Stimulated activated naive CD4-positive, alpha-beta T cell (primary cell): ENCODE measurements around the gene PURB.
"Not testable (repeated sequence)": the region's sequence is repeated elsewhere in the genome, so short reads cannot be mapped to it uniquely, and the experiment has no call there.

ENCODE experiments used
- DNase-seq, 6 experiments: peaks; one replicate each; lab custom pipeline; 2025; lab: John Stamatoyannopoulos, UW

PURB gene

DNA sequence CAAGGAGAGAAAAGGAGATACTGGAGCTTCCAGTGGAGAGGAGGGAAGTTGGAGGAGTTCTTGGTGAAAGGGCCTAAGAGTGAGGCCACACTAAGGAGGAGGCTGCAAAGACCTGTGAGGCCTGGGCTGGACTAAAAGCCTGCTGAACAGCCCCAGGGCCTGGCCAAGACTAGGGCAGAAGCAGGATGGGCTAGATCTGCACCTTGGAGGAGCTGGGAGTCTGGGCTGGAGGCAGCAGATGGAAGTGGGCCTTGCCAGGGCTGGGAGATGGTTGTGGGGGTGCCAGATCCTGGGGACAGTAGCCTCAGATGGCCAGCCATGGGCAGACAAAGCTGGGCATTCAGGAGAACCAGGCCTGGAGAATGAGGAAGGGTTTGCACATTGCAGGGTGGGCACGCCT lies 6.5 kb upstream of the PURB start:
- DNase-seq: no peak

DNA sequence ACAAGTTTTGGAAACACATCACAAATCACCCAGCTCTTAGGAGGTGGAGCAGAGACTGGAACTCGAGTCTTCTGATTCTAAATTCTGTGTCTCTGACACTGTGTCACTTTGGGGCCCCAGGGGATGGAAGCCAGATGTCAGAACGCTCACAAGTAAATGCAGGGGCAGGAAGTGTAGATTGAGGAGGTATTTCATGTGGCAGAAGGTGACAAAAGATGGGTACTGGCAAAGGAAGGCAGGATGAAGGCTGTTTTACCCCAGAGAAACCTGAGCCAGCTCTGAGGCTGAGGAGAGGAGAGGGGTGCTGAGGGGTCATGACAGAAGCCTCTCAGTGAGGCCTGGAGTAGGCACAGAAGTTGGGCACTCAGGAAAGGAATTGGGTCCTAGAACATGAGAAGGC lies 6.0 kb upstream of the PURB start:
- DNase-seq: peak in 3 of 6 experiments; percentile 28 to 57 (median 56)

DNA sequence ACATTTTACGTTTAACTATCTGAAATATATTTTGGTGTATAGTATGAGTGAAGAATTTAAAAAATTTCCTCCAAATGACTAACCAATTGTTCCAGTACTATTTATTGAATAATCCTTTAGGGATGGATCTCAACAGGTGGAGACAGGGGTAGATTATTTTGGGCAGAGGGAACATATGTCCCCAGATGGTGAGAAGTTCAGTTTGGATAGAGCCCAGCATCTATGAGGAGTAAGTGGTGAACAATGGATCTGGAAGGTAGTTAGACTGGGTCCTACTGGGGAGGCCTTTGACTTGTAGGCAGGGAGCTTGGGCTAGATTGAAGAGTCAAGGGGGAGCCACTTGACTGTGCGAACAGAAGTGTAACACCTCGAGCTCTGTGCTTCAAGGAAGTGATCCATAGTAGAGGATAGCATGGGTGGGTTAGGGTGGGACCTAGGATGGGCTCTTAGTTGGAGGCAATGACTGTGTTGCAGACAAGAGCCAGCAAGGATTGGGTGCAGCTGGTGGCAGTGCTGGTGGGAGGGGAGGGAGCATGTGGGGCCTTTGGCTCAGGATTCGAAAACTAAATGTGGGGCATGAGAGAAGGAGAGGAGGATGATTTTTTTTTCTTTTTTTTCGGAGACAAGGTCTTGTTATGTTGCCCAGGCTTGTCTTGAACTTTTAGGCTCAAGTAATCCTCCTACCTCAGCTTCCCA lies 3.9 kb upstream of the PURB start:
- no peak for DNase-seq

DNA sequence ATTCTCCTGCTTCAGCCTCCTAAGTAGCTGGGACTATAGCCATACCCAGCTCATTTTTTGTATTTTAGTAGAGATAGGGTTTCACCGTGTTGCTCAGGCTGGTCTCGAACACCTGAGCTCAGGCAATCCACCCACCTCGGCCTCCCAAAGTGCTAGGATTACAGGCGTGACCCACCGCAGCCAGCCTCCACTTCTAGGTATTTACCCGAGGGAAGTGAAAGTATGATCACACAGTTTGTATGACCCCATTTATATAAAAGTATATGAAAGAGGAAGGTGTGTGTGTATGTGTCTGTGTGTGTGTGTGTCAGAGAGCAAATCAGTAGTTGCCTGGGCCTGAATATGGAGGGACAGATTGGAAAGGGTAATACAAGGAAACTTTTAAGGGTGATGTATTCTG lies 2.0 kb upstream of the PURB start:
- no peak for DNase-seq

DNA sequence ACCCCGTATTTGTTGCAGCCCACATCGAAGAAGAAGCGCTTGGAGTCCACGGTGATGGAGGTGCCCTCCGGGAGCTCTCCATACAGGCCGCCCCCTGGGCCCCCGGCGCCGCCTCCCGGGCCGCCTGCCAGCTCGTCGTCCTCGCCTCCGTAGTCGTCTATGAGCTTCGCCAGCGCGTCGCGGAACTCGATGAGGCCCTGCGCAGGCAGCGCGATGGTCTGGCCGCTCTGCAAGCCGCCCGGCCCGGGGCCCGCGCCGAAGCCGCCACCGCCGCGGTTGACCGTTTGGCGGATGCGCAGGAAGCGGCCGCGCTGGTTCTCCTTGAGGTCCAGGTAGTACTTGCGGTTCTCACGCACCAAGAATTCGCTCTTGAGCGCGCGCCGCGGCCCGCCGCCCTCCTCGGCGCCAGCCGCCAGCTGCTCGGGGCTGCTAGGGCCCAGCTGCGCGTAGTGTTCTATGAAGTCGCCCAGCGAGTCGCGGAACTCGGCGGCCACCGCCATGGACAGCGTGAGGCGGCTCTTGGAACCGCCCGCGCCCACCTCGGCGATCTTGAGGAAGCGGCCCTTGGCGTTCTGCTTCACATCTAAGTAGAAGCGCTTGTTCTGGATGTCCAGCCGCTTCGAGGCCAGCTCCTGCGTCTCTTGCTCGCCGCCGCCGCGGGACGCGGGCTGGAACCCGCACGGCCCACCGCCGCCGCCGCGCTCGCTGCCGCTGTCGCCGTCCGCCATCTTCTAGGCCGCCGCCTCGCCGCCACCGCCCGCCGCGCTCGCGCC lies 523 bp downstream of the PURB start:
- peak; percentile 39 to 76 (median 49) for DNase-seq

DNA sequence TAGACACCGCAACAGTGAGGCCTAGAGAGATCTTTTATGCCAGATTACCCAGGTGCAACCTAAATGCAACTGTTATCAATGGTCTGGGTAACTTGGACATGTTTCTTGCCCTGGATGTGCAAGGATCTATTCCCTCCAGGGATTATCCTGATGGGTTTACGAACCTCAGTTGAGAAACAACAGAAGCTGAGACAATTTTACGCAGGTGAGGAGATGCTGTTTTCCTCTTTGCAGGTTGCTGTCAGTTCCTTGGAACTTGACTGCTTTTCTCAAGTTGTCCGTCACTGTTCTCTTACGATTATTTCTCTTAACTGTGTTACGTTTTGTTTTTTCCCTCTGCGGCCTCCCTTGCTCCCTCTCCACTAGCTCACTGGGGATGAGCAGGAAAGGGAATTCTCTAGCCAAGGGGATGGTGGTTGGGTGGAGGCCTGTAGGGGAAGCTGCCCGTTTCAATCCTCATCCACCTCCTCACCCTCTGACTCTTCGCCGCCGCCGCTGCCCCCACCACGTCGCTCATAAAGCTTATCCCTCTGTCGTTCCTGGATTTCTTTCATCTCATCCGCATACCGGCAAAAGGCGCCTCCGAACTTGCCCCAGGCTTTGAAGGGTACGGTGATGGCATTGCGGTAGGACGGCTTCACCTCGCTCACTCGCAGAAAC lies 1.2 kb downstream of the PURB start:
- DNase-seq: peak in 1 of 6 experiments; percentile 3

DNA sequence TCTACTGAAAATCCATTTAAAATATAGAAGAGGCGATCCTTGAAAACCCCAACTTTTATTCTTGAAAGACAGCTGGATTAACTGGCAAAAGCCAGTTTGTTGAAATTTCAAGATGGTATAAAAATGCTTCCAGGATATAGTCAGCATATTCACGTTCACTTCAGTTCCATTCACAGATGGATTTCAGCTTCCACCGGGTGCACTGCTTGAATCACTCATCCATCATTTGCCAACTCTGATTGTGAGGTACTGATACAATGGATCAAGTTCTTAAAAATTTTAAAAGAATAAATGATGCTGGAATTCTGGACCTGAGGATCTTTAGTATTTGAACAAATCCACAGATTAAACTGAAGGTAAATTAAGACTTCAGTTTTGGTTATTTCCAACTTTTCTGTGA lies 2.4 kb downstream of the PURB start:
- DNase-seq: no peak

DNA sequence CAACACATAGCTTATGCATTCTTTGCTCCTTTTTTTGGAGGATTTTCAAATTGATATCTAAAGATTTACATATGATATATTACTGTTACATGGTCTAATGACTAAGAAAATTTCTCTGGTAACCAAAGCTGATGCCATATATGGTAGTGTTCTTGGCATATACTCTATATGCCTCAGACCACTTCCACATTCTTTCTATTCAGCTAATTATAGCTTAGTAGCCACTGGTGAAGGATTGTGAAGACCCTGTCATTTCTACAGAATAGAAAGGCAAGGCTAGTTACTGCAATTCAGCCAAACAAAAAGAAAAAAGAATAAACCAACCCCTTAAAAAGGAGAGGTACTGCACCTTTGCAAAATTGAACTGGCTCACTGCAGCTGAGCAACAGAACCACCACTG lies 3.7 kb downstream of the PURB start:
- no peak for DNase-seq

DNA sequence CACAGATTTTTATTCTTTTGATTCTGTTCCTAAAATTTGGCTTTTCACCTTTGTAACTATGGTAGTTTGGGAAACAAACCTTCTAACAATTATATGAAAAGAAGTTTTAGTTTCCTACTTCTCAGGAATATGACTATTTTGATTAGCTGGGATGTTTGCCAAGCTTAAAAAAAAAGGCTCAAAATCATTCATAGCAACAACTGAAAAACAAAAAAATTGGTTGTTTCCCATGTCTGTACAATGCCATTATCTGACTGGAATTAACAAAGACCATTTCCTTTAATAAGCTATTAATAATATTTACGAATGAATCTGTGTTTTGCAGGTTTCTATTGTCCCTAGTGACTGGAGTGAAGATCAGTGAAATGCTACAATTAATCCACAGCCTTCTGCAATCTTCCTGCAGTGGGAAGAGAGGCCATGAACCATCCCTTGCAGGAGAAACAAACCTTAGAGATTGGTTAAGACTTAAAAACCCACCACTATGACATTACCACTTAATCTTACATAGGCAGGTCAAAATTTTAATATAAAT lies 4.2 kb downstream of the PURB start:
- DNase-seq: no peak

DNA sequence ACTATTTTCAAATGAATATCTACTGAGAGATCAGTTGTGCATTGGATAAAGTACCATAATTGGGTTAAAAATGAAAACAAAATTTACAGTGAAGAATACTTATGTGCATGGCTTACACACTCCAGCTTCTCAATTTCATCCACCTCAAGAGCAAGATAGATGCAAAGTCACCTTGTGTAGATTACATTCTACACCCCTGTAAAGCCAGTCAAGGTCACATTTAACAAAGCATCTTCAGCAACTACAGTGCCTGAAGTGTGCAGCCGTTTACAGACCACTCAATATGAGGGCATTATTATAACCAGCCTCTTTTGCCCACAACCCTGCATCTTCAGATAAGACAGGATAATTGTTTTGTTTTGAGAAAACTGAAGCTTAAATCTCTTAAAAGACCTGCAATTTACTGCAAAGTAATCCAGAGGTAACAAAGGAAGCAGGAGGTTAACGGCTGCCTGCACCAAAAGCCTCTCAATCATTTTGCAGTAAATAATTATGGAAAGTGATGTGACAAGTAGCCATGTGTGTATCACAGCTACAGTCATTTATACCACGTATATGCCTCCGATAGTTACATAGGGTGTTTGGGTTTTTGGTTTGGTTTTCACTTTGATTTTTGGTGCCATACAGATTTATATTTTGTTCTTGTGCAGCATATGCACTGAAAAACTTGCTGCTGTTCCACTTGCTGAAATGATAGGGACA lies 4.9 kb downstream of the PURB start:
- no peak for DNase-seq

DNA sequence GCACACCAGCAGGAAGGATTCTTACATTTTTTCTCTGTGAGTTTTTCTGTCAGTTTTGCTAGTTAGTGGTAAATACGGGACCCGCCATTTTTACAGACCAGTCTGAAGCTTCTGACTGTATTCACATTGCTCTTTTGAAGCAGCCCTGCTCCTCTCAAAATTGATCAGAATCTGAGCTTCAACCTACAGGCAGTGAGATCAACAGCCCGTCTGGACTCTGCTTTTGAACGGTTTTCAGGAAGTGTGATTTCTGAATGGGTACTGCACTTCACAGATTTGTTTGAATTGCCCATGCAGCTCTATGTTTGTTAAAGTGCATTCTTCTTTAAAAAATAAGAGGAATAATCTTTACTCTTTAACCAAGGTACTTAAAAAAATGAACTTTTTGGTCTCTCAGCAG lies 8.9 kb downstream of the PURB start:
- DNase-seq: no peak

DNA sequence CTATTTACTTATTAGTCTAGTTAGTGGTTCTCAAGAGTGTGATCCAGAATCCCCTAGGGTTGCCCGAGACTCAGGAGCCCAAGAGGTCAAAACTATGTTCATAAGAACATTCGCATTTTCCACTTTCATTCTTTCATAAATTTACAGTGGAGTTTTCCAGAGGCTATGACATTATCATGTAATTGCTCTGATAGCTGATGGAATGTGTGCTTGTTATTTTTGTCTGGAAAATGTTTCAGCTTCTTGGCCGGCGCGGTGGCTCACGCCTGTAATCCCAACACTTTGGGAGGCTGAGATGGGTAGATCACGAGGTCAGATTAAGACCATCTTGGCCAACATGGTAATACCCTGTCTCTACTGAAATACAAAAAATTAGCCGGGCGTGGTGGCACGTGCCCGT lies 10.1 kb downstream of the PURB start:
- DNase-seq: no peak

DNA sequence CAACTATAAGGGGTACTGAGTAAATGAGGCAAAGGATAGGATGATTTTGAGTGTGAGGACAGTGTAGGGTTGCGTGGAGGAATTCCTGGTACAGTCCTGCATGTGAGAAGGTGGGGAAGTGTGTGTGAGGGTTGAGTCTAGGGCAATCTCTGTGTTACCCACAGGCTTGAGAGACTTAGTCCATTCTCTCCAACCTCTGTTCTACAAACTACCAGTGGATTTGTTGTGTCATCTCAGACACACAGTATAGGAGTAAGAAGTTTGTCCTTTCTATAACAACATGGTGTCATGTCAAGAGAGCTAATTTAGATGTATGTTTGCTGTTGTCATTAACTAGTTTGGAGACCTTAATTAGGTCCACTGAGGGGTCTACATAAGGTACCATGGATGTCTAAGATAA lies 12.5 kb downstream of the PURB start:
- no peak for DNase-seq

DNA sequence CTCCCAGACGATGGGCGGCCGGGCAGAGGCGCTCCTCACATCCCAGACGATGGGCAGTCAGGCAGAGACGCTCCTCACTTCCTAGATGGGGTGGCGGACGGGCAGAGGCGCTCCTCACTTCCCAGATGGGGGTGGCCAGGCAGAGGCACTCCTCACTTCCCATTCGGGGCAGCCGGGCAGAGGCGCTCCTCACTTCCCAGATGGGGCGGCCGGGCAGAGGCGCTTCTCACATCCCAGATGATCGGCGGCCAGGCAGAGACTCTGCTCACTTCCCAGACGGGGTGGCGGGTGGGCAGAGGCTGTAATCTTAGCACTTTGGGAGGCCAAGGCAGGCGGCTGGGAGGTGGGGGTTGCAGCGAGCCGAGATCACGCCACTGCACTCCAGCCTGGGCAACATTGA lies 13.4 kb downstream of the PURB start:
- DNase-seq: not testable (repeated sequence)

DNA sequence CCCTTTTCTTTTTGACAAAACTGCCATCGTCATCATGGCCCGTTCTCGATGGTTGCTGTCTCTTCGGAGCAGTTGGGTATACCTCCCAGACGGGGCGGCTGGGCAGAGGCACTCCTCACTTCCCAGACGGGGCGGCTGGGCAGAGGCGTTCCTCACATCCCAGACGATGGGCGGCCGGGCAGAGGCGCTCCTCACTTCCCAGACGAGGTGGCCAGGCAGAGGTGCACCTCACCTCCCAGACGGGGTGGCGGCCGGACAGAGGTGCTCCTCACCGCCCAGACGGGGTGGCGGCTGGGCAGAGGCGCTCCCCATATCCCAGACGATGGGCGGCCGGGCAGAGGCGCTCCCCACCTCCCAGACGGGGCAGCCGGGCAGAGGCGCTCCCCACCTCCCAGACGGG lies 14.6 kb downstream of the PURB start:
- DNase-seq: not testable (repeated sequence)

DNA sequence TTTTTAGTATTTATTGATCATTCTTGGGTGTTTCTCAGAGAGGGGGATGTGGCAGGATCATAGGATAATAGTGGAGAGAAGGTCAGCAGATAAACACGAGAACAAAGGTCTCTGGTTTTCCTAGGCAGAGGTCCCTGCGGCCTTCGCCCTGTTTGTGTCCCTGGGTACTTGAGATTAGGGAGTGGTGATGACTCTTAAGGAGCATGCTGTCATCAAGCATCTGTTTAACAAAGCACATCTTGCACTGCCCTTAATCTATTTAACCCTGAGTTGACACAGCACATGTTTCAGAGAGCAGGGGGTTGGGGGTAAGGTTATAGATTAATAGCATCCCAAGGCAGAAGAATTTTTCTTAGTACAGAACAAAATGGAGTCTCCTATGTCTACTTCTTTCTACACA lies 15.0 kb downstream of the PURB start:
- not testable (repeated sequence) for DNase-seq

DNA sequence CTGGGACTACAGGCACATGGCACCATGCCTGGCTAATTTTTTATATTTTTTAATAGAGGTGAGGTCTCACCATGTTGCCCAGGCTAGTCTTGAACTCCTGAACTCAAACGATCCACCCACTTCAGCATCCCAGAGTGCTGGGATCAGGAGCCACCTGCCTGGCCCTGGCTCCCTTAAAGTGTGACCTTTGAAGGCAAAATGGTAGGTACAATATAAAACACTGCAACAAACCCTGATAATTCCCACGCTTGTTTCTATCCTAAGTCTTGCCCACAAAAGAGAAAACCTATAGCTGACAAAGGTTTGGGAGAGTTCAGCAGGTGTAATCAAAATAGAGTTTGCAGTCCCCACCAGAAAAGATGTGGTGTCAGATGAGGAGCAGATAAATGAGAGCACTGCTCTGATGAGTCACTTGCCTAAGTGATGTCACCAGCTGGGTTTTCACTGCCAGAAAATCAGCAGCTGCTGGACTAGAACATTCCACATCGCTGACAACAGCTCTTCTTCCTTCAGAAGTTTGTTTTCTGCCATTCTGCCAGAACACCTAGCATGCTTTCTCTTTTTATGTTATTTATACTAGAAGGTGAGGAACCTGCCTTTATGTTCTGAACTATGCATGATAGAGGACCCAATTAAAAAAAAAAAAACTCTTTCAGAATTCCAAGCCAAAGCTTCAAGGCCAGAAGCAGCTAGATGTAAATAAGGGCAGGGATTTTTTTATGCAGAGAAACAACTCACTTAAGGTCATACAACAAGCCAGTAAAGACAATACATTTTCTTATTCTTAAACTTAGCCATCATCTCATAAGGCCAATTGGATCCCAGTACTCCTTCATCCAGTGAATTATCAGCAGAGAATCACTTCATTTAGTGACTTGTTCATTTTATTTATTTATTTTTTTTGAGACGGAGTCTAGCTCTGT lies 18.0 kb downstream of the PURB start:
- DNase-seq: no peak

DNA sequence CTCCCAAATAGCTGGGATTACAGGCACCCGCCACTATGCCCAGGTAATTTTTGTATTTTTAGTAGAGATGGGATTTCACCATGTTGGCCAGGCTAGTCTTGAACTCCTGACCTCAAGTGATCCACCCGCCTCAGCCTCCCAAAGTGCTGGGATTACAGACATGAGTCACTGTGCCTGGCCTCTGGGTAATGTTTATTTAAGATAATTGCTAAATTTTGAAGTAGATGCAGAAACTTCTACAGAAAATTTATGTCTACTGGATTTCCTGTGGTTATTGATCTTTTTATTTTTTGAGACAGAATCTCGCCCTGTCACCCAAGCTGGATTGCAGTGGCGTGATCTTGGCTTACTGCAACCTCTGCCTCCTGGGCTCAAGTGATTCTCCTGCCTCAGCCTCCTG lies 23.4 kb downstream of the PURB start:
- DNase-seq: not testable (repeated sequence)

DNA sequence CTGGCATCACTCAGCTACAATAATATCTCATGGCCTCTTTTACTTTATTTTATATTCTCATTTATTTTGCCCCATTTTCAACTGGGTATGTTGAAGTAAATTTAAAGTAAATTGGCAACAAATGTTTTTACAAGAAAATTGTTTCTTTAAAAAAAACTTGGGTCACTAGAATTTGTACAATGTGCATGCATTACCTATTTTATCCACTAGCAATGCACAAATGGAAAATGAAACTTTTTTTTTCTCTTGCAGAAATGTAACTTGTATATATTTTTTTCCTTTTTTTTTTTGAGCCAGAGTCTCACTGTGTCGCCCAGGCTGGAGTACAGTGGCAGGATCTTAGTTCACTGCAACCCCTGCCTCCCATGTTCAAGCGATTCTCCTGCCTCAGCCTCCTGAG lies 27.2 kb downstream of the PURB start:
- DNase-seq: no peak

DNA sequence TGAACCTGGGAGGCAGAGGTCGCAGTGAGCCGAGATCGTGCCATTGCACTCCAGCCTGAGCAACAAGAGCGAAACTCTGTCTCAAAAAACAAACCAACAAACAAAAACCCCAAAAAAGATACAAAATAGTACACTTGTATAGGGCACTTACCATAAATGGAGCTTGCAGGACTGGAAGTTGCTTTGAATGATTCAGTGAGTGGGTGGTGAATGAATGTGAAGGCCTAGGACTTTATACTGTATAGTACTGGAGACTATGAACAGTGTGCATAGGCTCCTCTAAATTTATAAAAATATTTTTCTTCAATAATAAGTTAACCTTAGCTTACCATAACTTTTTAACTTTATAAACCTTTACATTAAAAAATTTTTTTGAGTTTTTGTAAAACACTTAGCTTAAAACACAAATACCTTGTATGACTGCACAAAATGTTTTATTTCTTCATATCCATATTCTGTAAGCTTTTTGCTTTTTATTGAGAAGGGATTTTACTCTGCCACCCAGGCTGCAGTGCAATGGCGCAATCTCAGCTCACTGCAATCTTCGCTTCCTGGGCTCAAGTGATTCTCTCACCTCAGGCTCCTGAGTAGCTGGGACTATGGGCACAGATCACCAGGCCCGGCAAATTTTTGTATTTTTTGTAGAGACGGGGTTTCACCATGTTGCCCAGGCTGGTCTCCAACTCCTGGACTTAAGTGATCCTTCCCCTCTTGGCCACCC lies 30.5 kb downstream of the PURB start:
- DNase-seq: no peak

DNA sequence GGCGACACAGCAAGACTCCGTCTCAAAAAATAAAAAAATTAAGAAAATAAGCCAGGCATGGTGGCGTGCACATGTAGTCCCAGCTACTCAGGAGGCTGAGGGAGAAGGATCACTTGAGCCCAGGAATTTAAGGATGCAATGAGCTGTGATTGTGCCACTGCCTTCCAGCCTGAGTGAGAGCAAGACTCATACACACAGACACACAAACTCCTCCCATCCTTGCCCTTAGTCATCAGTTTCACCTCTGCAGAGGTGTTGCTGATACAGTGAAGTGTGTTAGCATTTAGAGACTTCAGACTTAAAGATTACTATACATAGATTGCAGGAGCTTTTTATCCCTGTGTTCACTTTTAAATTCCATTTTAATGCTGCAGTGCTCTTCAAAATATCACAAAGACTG lies 31.9 kb downstream of the PURB start:
- no peak for DNase-seq
